Esophagus muscularis mucosa (tissue), 4 donors: ENCODE data around the gene FDXR. TPM values are rescaled to one million over a fixed set of nuclear protein-coding genes. Genes with fewer than 3 reads are reported as not detected.

Source experiments
- DNase-seq: peaks from one replicate; pipeline ENCODE4 v3.0.0-alpha.2; 2017; ENCODE audit errors: extremely low spot score
- H3K27ac ChIP-seq, 4 donors: fragments of 200-600 bp; sonication (generic); replicated peaks in 1 of 4; 1 replicate in 3 of 4; 2 replicates in 1 of 4; pipeline ENCODE4 v1.5.1; 2016 to 2019; ENCODE audit warnings: mild to moderate bottlenecking in 1 of 4
- H3K27me3 ChIP-seq, 4 donors: fragments of 200-600 bp; sonication (generic); one replicate each; pipeline versions ENCODE4 v1.5.1 to v1.6.0; 2016 to 2019
- H3K36me3 ChIP-seq, 4 donors: fragments of 200-600 bp; sonication (generic); one replicate each; pipeline ENCODE4 v1.5.1; 2016 to 2019
- H3K4me1 ChIP-seq, 4 donors: fragments of 200-600 bp; sonication (generic); one replicate each; pipeline ENCODE4 v1.5.1; 2016 to 2019
- H3K4me3 ChIP-seq, 4 donors: fragments of 200-600 bp; sonication (generic); 1 replicate in 2 of 4; 2 replicates in 2 of 4; pipeline ENCODE4 v1.5.1; 2016 to 2019; ENCODE audit warnings: mild to moderate bottlenecking in 4 of 4, moderate library complexity in 1 of 4
- H3K9me3 ChIP-seq, 4 donors: fragments of 200-600 bp; sonication (generic); 1 replicate in 3 of 4; 2 replicates in 1 of 4; pipeline ENCODE4 v1.5.1; 2016 to 2019
- CTCF ChIP-seq, 3 experiments: fragments of 200-600 bp in 2 of 3; fragments of 450-650 bp in 1 of 3; sonication (generic) in 2 of 3; IDR thresholded peaks; one replicate each; pipeline ENCODE4 v1.5.1; 2017 to 2019; ENCODE audit warnings: antibody characterized with exemption in 3 of 3, mild to moderate bottlenecking in 2 of 3, moderate library complexity in 1 of 3
- POLR2A ChIP-seq: fragments of 450-650 bp; IDR thresholded peaks from one replicate; pipeline ENCODE4 v1.6.1; 2017; ENCODE audit warnings: antibody characterized with exemption, moderate library complexity, mild to moderate bottlenecking, low read depth
- POLR2AphosphoS5 ChIP-seq, 2 donors: sonication (generic); formaldehyde crosslinking; IDR thresholded peaks; one replicate each; pipeline ENCODE4 v1.6.1; 2017; ENCODE audit warnings: antibody characterized with exemption in 2 of 2
- WGBS: methylation state at CpG from one replicate; pipeline ENCODE4 v1.1.5; 2018; 5-methylcytosine and 5-hydroxymethylcytosine counted together
- intact Hi-C: fragments of 100-400 bp; cut with DNase I; formaldehyde crosslinking; loops from one replicate; pipeline ENCODE4 v1.15.1; 2023
- total RNA-seq, 4 donors: library from RNA; depleted of rRNA; stranded (reverse); fragments of >200 nt; gene quantifications; one replicate each; pipeline versions ENCODE4 v1.1.0 to v1.2.1, GENCODE V29; 2016

FDXR gene
- total RNA-seq, 4 donors from 2014 or later: 4.9 to 10.6 (median 7.0) TPM

- intact Hi-C loops: no loop called here
- Histone ChIP-seq H3K36me3 (peaks cover 0 to 32% (median 17%) of the 10 kb centered on the region in 4 donors), H3K27me3 (no peaks in the 10 kb centered on the region), H3K27ac (no peak overlapping the region), H3K9me3 (no peaks in the 10 kb centered on the region), H3K4me3 (no peak overlapping the region), H3K4me1 (peaks cover 10 to 20% (median 15%) of the 10 kb centered on the region in 4 donors)
- no peak for TF ChIP-seq POLR2AphosphoS5 (IDR thresholded peaks at IDR 0.05)
- TF ChIP-seq CTCF (IDR thresholded peaks at IDR 0.05): no peak
- no peak for TF ChIP-seq POLR2A
- DNase-seq: no peak
- WGBS: 93% methylated on average over 3 of the region's 5 CpGs
Observed at GRCh38 chr17:74814453-74814852, 58.3 kb downstream of the FDXR start.

Other genes starting within 250 kb of the FDXR start
- 1 to 10 TPM in 1 of 4 donors, under 1 TPM in 3; 0.39 to 5.0 (median 0.62) TPM for gene CD300E, start 249.3 kb downstream of the FDXR start, total RNA-seq
- gene CD300LF, start 160.1 kb downstream of the FDXR start, total RNA-seq: under 1 TPM in 3 of 4 donors, not detected in 1; 0.26 to 0.99 (median 0.42) TPM
- gene RAB37, start 135.7 kb downstream of the FDXR start, total RNA-seq: 1 to 10 TPM; 1.4 to 3.3 (median 2.5) TPM
- 10 to 100 TPM in 2 of 4 donors, 1 to 10 TPM in 2; 8.9 to 12.1 (median 11.0) TPM for gene NHERF1, start 124.4 kb downstream of the FDXR start, total RNA-seq
- gene NAT9, start 96.6 kb downstream of the FDXR start, total RNA-seq: 10 to 100 TPM; 10.4 to 22.4 (median 17.7) TPM
- gene GRIN2C, start 13.1 kb downstream of the FDXR start, total RNA-seq: 1 to 10 TPM in 1 of 4 donors, under 1 TPM in 3; 0.17 to 2.5 (median 0.50) TPM
- under 1 TPM in 1 of 4 donors, not detected in 3; 0.33 TPM for gene FADS6, start 20.6 kb upstream of the FDXR start, total RNA-seq
- under 1 TPM in 1 of 4 donors, not detected in 3; 0.39 TPM for gene USH1G, start 50.3 kb upstream of the FDXR start, total RNA-seq
- gene OTOP2, start 51.3 kb upstream of the FDXR start, total RNA-seq: not detected
- not detected for gene OTOP3, start 62.9 kb upstream of the FDXR start, total RNA-seq
- gene HID1, start 99.8 kb upstream of the FDXR start, total RNA-seq: 10 to 100 TPM in 2 of 4 donors, 1 to 10 TPM in 2; 4.5 to 17.1 (median 10.9) TPM
- gene CDR2L, start 114.6 kb upstream of the FDXR start, total RNA-seq: 10 to 100 TPM; 14.6 to 36.7 (median 24.3) TPM
- gene MRPL58, start 139.7 kb upstream of the FDXR start, total RNA-seq: 10 to 100 TPM; 34.9 to 47.8 (median 40.2) TPM
- 100 to 1,000 TPM; 202 to 388 (median 256) TPM for gene ATP5PD, start 174.0 kb upstream of the FDXR start, total RNA-seq
- 10 to 100 TPM; 20.3 to 37.7 (median 29.9) TPM for gene KCTD2, start 174.2 kb upstream of the FDXR start, total RNA-seq
- gene SLC16A5, start 215.0 kb upstream of the FDXR start, total RNA-seq: 1 to 10 TPM; 3.8 to 9.7 (median 7.6) TPM
- gene ARMC7, start 237.0 kb upstream of the FDXR start, total RNA-seq: 10 to 100 TPM in 1 of 4 donors, 1 to 10 TPM in 3; 3.5 to 10.3 (median 6.7) TPM